ENCODE data around the gene MRPL22. TPM values are rescaled to one million over a fixed set of nuclear protein-coding genes. Genes with fewer than 3 reads are reported as not detected.

MRPL22 gene
- total and polyA plus RNA-seq, 2 of the 13 experiments (the other 11 are each of a cell fraction or from before 2014, with no cell fraction given), result 66.8 to 84.8 TPM

DNA sequence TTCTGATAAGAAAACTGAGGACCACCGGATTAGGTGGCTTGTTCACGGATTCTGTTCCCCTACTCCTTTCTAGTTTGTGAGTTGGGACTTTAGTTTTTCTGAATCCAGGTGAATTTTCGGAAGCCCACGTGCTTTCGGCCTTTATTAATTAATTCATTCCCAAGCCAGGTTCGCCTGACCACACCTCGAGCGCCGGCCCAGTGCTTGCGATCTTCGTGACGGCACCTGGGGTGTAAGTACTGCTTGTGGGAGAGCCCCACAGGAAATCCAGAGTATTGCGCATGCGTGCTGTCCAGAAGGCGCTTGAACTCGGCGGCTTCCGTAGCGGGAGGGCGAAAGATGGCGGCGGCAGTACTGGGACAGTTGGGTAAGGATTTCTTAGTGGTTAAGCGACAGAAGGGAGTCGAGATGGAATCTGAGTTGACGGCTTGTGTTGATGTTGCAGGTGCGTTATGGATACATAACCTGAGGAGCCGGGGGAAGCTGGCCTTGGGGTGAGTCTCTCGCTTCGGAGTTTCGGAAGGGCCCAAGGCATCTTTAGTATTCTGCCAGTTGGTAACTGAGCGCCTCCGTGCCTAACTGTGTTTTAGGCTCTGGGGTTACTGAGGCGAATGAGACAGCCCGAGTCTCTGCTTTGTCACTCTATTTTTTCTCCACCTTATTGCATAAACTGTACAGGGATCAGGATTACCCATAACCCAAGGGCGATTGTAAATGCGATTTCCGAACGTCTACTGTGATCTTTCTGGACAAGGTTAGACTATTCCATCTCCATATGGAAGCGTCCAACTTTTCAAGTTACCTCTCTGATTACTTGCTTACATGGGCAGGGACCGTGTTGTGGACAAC lies at the start of gene MRPL22 (continued):
- TF ChIP-seq, protein P1, sequence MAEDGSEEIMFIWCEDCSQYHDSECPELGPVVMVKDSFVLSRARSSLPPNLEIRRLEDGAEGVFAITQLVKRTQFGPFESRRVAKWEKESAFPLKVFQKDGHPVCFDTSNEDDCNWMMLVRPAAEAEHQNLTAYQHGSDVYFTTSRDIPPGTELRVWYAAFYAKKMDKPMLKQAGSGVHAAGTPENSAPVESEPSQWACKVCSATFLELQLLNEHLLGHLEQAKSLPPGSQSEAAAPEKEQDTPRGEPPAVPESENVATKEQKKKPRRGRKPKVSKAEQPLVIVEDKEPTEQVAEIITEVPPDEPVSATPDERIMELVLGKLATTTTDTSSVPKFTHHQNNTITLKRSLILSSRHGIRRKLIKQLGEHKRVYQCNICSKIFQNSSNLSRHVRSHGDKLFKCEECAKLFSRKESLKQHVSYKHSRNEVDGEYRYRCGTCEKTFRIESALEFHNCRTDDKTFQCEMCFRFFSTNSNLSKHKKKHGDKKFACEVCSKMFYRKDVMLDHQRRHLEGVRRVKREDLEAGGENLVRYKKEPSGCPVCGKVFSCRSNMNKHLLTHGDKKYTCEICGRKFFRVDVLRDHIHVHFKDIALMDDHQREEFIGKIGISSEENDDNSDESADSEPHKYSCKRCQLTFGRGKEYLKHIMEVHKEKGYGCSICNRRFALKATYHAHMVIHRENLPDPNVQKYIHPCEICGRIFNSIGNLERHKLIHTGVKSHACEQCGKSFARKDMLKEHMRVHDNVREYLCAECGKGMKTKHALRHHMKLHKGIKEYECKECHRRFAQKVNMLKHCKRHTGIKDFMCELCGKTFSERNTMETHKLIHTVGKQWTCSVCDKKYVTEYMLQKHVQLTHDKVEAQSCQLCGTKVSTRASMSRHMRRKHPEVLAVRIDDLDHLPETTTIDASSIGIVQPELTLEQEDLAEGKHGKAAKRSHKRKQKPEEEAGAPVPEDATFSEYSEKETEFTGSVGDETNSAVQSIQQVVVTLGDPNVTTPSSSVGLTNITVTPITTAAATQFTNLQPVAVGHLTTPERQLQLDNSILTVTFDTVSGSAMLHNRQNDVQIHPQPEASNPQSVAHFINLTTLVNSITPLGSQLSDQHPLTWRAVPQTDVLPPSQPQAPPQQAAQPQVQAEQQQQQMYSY (CRISPR knock-in tag; IDR thresholded peaks at IDR 0.05), result peak; percentile 65; the same call in 1 of the 2 replicates
- TF ChIP-seq, protein P2, sequence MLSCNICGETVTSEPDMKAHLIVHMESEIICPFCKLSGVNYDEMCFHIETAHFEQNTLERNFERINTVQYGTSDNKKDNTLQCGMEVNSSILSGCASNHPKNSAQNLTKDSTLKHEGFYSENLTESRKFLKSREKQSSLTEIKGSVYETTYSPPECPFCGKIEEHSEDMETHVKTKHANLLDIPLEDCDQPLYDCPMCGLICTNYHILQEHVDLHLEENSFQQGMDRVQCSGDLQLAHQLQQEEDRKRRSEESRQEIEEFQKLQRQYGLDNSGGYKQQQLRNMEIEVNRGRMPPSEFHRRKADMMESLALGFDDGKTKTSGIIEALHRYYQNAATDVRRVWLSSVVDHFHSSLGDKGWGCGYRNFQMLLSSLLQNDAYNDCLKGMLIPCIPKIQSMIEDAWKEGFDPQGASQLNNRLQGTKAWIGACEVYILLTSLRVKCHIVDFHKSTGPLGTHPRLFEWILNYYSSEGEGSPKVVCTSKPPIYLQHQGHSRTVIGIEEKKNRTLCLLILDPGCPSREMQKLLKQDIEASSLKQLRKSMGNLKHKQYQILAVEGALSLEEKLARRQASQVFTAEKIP (CRISPR knock-in tag; IDR thresholded peaks at IDR 0.05; ENCODE audit: borderline replicate concordance), result no peak

DNA sequence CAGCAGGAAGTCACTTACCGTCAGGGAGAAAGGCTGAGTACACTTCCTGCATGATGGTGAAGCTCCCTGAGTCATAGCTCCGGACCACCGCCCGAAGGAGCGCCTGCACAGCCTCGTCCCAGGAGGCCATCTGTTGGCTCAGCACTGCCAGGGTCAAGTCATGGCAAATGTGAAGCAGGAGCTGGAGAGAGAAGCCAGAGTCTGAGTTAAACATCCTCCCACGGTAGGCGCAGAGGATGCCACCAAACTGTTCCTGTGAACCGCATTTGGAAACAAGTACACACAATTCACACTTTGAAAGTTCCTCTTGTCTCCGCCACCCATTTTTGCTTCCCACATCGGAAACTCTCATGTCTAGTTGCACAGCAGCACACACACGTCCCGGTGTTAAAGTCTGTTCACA lies 48.5 kb upstream of the MRPL22 start:
- 98% methylated on average over 11 of the region's 13 CpGs for WGBS (ENCODE audit: low lambda C conversion rate)
- H3K4me3 ChIP-seq (replicated peaks in 1 of 3; ENCODE audit: insufficient read depth in 1 of 3, low read depth in 2 of 3, low read length in 3 of 3), result no peak overlapping the region
- H3K4me2 ChIP-seq (ENCODE audit: low read depth, low read length), result no peak overlapping the region
- H3K79me2 ChIP-seq (ENCODE audit: insufficient read depth, low read length), result no peaks in the 10 kb centered on the region
- no peaks in the 10 kb centered on the region for H4K20me1 ChIP-seq (ENCODE audit: insufficient read depth, low read length)
- intact Hi-C loops (cut with micrococcal nuclease; ENCODE audit: unreplicated experiment) (no loop called here), in situ Hi-C loops (cut with HindIII; ENCODE audit: extremely low pct_ligation_motif_present, low pct_unique_long_range_greater_than_20kb) (no loop called here)
- H3K27me3 ChIP-seq (ENCODE audit: control insufficient read depth in 1 of 2, insufficient read depth in 2 of 2, low read length in 2 of 2), result no peaks in the 10 kb centered on the region
- ATAC-seq, result no peak
- DNase-seq (ENCODE audit: low spot score), result no peak
- FAIRE-seq, result no peak
- H3K4me1 ChIP-seq (ENCODE audit: insufficient read depth, low read length), result no peaks in the 10 kb centered on the region
- H2AFZ ChIP-seq (ENCODE audit: low read length), result no peak overlapping the region
- H3K9me3 ChIP-seq (ENCODE audit: low read length), result no peaks in the 10 kb centered on the region
- H3K27ac ChIP-seq (ENCODE audit: extremely low read length, insufficient read depth, low read length), result no peak overlapping the region
- BruUV-seq (replicated peaks), result no TSS peak
- ChIA-PET POLR2A (no interaction called here), CTCF (ENCODE audit: low intra/inter-chr PET ratio, low total read pairs) (no interaction called here)
- peaks cover 27 to 77% of the 10 kb centered on the region in 2 experiments for H3K36me3 ChIP-seq (replicated peaks in 1 of 2; ENCODE audit: control insufficient read depth in 1 of 2, insufficient read depth in 2 of 2, low read length in 2 of 2)
- no peak overlapping the region for H3K9ac ChIP-seq (ENCODE audit: insufficient read depth, low read depth, low read length)
- no peak for TF ChIP-seq FOXM1 (CRISPR knock-in tag; IDR thresholded peaks at IDR 0.05)
- TF ChIP-seq ZNF589 (CRISPR knock-in tag; conservative IDR thresholded peaks at IDR 0.05), result no peak
- TF ChIP-seq, protein P3, sequence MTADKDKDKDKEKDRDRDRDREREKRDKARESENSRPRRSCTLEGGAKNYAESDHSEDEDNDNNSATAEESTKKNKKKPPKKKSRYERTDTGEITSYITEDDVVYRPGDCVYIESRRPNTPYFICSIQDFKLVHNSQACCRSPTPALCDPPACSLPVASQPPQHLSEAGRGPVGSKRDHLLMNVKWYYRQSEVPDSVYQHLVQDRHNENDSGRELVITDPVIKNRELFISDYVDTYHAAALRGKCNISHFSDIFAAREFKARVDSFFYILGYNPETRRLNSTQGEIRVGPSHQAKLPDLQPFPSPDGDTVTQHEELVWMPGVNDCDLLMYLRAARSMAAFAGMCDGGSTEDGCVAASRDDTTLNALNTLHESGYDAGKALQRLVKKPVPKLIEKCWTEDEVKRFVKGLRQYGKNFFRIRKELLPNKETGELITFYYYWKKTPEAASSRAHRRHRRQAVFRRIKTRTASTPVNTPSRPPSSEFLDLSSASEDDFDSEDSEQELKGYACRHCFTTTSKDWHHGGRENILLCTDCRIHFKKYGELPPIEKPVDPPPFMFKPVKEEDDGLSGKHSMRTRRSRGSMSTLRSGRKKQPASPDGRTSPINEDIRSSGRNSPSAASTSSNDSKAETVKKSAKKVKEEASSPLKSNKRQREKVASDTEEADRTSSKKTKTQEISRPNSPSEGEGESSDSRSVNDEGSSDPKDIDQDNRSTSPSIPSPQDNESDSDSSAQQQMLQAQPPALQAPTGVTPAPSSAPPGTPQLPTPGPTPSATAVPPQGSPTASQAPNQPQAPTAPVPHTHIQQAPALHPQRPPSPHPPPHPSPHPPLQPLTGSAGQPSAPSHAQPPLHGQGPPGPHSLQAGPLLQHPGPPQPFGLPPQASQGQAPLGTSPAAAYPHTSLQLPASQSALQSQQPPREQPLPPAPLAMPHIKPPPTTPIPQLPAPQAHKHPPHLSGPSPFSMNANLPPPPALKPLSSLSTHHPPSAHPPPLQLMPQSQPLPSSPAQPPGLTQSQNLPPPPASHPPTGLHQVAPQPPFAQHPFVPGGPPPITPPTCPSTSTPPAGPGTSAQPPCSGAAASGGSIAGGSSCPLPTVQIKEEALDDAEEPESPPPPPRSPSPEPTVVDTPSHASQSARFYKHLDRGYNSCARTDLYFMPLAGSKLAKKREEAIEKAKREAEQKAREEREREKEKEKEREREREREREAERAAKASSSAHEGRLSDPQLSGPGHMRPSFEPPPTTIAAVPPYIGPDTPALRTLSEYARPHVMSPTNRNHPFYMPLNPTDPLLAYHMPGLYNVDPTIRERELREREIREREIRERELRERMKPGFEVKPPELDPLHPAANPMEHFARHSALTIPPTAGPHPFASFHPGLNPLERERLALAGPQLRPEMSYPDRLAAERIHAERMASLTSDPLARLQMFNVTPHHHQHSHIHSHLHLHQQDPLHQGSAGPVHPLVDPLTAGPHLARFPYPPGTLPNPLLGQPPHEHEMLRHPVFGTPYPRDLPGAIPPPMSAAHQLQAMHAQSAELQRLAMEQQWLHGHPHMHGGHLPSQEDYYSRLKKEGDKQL (CRISPR knock-in tag; IDR thresholded peaks at IDR 0.05; ENCODE audit: low read depth), result no peak
- no peak for TF ChIP-seq GFI1 (CRISPR knock-in tag; IDR thresholded peaks at IDR 0.05; ENCODE audit: borderline replicate concordance)
- no peak for TF ChIP-seq ZNF891 (CRISPR knock-in tag; IDR thresholded peaks at IDR 0.05)
- no peak for TF ChIP-seq ZNF224 (CRISPR knock-in tag; IDR thresholded peaks at IDR 0.05)
- TF ChIP-seq SMAD9 (CRISPR knock-in tag; IDR thresholded peaks at IDR 0.05), result no peak
- no peak for TF ChIP-seq SAFB2 (CRISPR knock-in tag; IDR thresholded peaks at IDR 0.05; ENCODE audit: borderline replicate concordance, low read depth)
- no peak for TF ChIP-seq ZBTB8A (CRISPR knock-in tag; IDR thresholded peaks at IDR 0.05; ENCODE audit: borderline replicate concordance, low read depth)
